Kidney (tissue), 14 donors: Measurements from ENCODE around the gene NHS. TPM values are rescaled to one million over a fixed set of nuclear protein-coding genes. Genes with fewer than 3 reads are reported as not detected.

Experiments used
- DNase-seq, 5 donors: peaks; one replicate each; pipeline ENCODE4 v3.0.0-alpha.2; 2013 to 2020
- FAIRE-seq: peaks from 2 replicates; lab custom pipeline; 2012; peaks lifted over from hg19 to GRCh38; lab: Jason Lieb, UNC
- H3K27ac ChIP-seq, 2 donors: one replicate each; pipeline ENCODE4 v1.7.0; 2013; ENCODE audit warnings: low read depth in 2 of 2, low read length in 2 of 2, inconsistent platforms in 1 of 2
- H3K27me3 ChIP-seq: one replicate; pipeline ENCODE4 v1.7.1; 2013; ENCODE audit warnings: low read length, inconsistent platforms; ENCODE audit not compliant: control insufficient read depth, insufficient read depth
- H3K36me3 ChIP-seq, 3 donors: one replicate each; pipeline versions ENCODE4 v1.7.0 to v1.7.1; 2013; ENCODE audit warnings: low read length in 3 of 3, control low read depth in 1 of 3, inconsistent platforms in 1 of 3; ENCODE audit not compliant: insufficient read depth in 3 of 3, control insufficient read depth in 2 of 3
- H3K4me1 ChIP-seq, 3 donors: one replicate each; pipeline versions ENCODE4 v1.7.0 to v1.7.1; 2013; ENCODE audit warnings: low read length in 3 of 3, inconsistent platforms in 1 of 3, low read depth in 1 of 3; ENCODE audit not compliant: control insufficient read depth in 2 of 3, insufficient read depth in 2 of 3
- H3K4me3 ChIP-seq, 3 donors: one replicate each; pipeline versions ENCODE4 v1.7.0 to v1.8.1; 2013; ENCODE audit warnings: low read length in 3 of 3, control low read depth in 1 of 3, inconsistent platforms in 1 of 3
- H3K9ac ChIP-seq, 3 donors: one replicate each; pipeline versions ENCODE4 v1.7.0 to v1.7.1; 2013; ENCODE audit warnings: low read length in 3 of 3, control low read depth in 1 of 3, inconsistent platforms in 1 of 3
- H3K9me3 ChIP-seq, 3 donors: one replicate each; pipeline versions ENCODE4 v1.7.0 to v1.7.1; 2013; ENCODE audit warnings: low read length in 3 of 3, control low read depth in 1 of 3, inconsistent platforms in 1 of 3; ENCODE audit not compliant: control insufficient read depth in 2 of 3, insufficient read depth in 1 of 3
- CTCF ChIP-seq: IDR thresholded peaks from 3 replicates; pipeline ENCODE4 v1.5.1; 2012; ENCODE audit warnings: mild to moderate bottlenecking, moderate library complexity, borderline replicate concordance; ENCODE audit not compliant: insufficient read depth; ENCODE audit errors: extremely low read depth
- intact Hi-C: fragments of 100-400 bp; cut with DNase I; formaldehyde crosslinking; loops from one replicate; pipeline ENCODE4 v1.11.1; 2022
- polyA plus RNA-seq: library from polyadenylated mRNA; stranded (reverse); fragments of 350-450 nt; fragmentation: Illumina TruSeq; extraction: RNeasy Lipid Tissue Mini Kit (QIAGEN cat#74804); gene quantifications from one replicate; pipeline ENCODE4 v1.2.3, GENCODE V29; 2014; ENCODE audit warnings: low read depth, low replicate concordance; ENCODE audit not compliant: insufficient read depth
- total RNA-seq: library from RNA; stranded (reverse); fragmentation: NEBNext Ultra II Directional; extraction: Animal tissue kit (Norgen Biotek cat#: 25700); gene quantifications from one replicate; pipeline ENCODE4 v1.2.1, GENCODE V29; 2021
- donor health status: control.
- donor health status: control.
- donor health status: control.
- donor health status: control.
- donor health status: control.
- donor health status: DM: yes; HTN: yes; CAD: no.
- donor health status: Normal renal cell carcinoma (clear cell type).

NHS gene
- total and polyA plus RNA-seq, 2 donors from 2014 or later = 3.1 to 28.9 TPM

- no peak for TF ChIP-seq CTCF
- peaks cover 4% of the 10 kb centered on the region for H3K27me3 ChIP-seq
- intact Hi-C loops = no loop called here
- H3K36me3 ChIP-seq = no peaks in the 10 kb centered on the region
- H3K9me3 ChIP-seq = no peaks in the 10 kb centered on the region
- no peak for DNase-seq
- no peak for FAIRE-seq
- no peak overlapping the region for H3K9ac ChIP-seq
- H3K4me3 ChIP-seq = no peak overlapping the region
- no peak overlapping the region for H3K27ac ChIP-seq
- H3K4me1 ChIP-seq = peaks cover 0 to 11% (median 4%) of the 10 kb centered on the region in 3 donors
Observed at GRCh38 chrX:17415242-17415810, 40.3 kb downstream of the NHS start.

GRCh38 chrX:17417372-17417771 lies 42.4 kb downstream of the NHS start:
- Histone ChIP-seq H3K36me3 (no peaks in the 10 kb centered on the region), H3K9ac (no peak overlapping the region), H3K4me3 (no peak overlapping the region), H3K27ac (no peak overlapping the region), H3K27me3 (peaks cover 2% of the 10 kb centered on the region), H3K4me1 (peaks cover 0 to 11% (median 4%) of the 10 kb centered on the region in 3 donors), H3K9me3 (no peaks in the 10 kb centered on the region)
- intact Hi-C loops = no loop called here
- TF ChIP-seq CTCF = no peak
- DNase-seq (no peak), FAIRE-seq (no peak)

DNA sequence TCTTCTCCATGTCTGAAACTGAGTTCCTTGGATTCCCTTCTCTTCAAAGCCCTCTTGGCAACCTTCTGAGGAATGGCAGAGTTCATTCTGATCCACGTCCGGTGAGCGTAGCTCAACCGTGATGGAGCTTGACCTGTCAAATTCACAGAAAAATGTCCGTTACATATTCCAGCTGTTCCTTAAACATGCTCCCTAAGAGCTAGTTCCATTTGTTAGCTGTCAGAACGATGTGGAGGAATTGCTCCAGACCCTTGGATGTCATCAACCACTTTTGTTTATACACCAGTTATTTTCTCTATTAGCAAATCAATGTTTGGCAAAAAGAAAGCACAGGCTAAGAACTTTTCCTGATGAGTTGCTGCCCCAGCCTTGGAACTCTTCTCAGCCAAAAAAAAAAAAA lies 50.1 kb downstream of the NHS start:
- Histone ChIP-seq H3K4me3 (no peak overlapping the region), H3K27ac (no peak overlapping the region), H3K27me3 (no peaks in the 10 kb centered on the region), H3K4me1 (no peaks in the 10 kb centered on the region), H3K9me3 (no peaks in the 10 kb centered on the region), H3K9ac (no peak overlapping the region), H3K36me3 (no peaks in the 10 kb centered on the region)
- DNase-seq = peak in 1 of 5 donors; percentile 46
- no peak for TF ChIP-seq CTCF
- intact Hi-C loops = no loop called here
- peak; percentile 59 for FAIRE-seq

- H3K27me3 ChIP-seq = no peaks in the 10 kb centered on the region
Observed at GRCh38 chrX:17425551-17425950, 50.6 kb downstream of the NHS start.

More at GRCh38 chrX:17425551-17425950, 50.6 kb downstream of the NHS start:
- FAIRE-seq (no peak), DNase-seq (no peak)
- H3K36me3 ChIP-seq = no peaks in the 10 kb centered on the region
- no peak overlapping the region for H3K4me3 ChIP-seq
- H3K4me1 ChIP-seq = no peaks in the 10 kb centered on the region
- no peak overlapping the region for H3K9ac ChIP-seq
- no peak overlapping the region for H3K27ac ChIP-seq
- intact Hi-C loops = no loop called here
- no peak for TF ChIP-seq CTCF
- no peaks in the 10 kb centered on the region for H3K9me3 ChIP-seq
